ENCODE measurements around the gene IRX6.

The IRX6 gene

GRCh38 chr16:55322327-55322726 lies 1.7 kb upstream of the IRX6 start:
- TF ChIP-seq ZFX (IDR thresholded peaks at IDR 0.05) (no peak), CTCF (conservative IDR thresholded peaks at IDR 0.05) (no peak)
- no peak overlapping the region for H3K27ac ChIP-seq

DNA sequence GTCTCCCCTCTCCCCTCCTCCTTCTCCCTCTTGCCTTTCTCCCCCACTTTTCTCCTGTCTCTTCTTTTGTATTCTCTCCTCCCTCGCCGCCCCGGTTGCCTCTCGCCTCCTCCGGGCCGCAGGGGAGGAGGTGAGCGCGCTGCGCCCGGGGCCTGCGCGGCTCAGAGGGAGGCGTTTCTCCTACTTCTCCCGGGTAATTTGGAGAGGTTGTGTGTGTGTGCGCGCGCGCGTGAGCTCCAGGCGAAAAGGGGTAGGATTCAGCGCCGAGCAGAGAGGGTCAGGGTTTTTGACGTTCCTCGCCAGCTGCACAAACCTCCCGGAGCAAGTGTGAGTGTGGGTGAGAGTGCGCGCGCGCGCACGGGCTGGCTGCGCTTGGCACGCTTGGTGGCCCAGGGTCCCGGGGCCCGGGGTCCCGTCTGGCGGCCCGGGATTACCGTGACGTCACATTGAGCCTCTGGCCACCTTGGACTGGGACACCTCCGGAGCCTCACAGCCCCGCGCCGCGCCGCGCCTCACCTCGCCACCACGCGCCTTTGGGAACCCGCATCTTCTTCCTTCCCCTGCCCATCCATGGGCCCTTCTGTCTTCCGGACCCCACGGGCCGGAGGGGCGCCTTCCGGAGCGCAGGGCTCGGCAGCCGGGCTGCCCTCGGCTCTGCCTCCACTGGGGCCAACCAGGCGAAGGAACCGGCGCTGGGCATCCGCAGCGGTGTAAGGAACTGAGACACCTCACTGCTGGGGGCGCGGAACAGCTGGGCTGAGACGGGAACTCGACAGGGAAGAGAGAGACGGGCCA lies 479 bp downstream of the IRX6 start:
- no peak overlapping the region for H3K27ac ChIP-seq
- TF ChIP-seq CTCF (conservative IDR thresholded peaks at IDR 0.05) (no peak), ZFX (IDR thresholded peaks at IDR 0.05) (no peak)

DNA sequence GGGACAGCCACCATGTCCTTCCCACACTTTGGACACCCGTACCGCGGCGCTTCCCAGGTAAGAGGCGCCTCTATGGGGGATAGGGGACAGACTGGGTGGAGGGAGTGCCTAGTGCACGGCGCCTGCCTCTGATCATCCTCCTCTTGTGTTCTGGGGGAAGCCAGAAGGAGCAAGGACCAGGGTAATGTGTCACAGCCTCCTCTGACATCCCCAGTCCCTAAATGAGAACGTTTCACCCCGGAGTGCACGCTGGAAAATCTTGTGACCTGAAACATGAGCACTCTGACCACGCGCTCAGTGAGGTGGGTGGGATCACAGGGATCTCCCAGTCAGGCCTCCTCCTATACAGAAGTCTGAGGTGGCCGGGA lies 1.1 kb downstream of the IRX6 start:
- TF ChIP-seq ZFX (IDR thresholded peaks at IDR 0.05), result no peak
- TF ChIP-seq CTCF (conservative IDR thresholded peaks at IDR 0.05), result no peak

DNA sequence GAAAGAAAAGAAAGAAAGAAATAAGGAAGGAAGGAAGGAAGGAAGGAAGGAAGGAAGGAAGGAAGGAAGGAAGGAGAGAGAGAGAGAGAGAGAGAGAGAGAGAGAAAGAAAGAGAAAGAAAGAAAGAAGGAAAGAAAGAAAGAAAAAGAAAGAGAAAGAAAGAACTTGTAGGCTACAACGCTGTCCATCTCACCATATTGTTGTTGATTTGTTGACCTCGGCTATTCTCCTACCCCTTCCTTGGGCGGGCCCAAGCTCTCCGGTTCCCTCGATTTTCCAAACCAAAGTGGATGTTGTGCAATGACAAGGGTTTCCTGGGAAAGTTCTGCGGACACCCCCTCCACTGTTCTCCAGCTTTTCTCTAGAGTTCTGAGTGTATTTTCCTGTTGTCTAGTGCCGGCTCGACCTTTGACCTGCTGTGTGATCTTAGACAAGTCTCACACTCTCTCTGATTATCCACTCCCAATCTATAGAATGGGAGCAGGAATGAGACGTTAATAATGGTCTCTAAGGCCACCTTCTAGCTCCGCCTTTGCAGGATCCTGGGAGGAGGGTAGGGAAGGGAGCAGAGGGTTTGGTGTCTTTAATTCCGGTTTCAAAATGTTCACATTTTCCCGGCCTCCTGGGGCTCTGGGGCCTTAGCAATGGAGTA lies 1.6 kb downstream of the IRX6 start:
- TF ChIP-seq CTCF (conservative IDR thresholded peaks at IDR 0.05) (no peak), ZFX (IDR thresholded peaks at IDR 0.05) (no peak)
- H3K27ac ChIP-seq, result no peak overlapping the region

More for the DNA sequence above, 1.1 kb downstream of the IRX6 start:
- H3K27ac ChIP-seq, result no peak overlapping the region

- TF ChIP-seq CTCF (conservative IDR thresholded peaks at IDR 0.05), result no peak
- TF ChIP-seq ZFX (IDR thresholded peaks at IDR 0.05), result no peak
- H3K27ac ChIP-seq, result no peak overlapping the region
Observed at GRCh38 chr16:55326261-55327092, 2.5 kb downstream of the IRX6 start.

DNA sequence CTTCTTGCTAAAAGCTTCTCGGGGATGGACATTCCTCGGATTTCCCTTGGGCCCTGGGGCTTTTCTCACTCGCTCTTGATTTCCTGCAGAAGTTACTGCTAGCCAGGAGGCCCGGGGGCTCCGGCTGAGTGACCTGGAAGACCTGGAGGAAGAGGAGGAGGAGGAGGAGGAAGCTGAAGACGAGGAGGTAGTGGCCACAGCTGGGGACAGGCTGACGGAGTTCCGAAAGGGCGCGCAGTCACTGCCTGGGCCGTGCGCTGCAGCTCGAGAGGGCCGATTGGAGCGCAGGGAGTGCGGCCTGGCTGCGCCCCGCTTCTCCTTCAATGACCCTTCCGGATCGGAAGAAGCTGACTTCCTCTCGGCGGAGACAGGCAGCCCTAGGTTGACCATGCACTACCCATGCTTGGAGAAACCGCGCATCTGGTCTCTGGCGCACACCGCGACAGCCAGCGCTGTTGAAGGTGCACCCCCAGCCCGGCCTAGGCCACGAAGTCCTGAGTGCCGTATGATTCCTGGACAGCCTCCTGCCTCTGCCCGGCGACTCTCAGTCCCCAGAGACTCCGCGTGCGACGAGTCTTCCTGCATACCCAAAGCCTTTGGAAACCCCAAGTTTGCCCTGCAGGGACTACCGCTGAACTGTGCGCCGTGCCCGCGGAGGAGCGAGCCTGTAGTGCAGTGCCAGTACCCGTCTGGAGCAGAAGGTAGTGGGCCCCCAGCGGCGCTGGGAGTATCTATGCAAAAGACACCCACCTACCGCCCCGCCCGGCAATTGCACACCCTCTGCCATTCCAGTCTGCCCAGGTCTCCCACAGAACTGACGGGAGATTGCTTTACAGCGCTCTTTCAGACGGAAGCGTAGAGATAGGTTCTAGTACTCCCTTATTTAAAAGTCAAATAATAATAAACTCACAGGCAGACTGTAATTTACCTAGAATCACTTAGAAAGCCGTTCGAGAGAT lies 4.9 kb downstream of the IRX6 start:
- no peak overlapping the region for H3K27ac ChIP-seq

More for the DNA sequence above, 4.9 kb downstream of the IRX6 start:
- TF ChIP-seq ZFX (IDR thresholded peaks at IDR 0.05) (no peak), CTCF (conservative IDR thresholded peaks at IDR 0.05) (no peak)

All from C4-2B (cell line).